Stimulated activated CD4-positive, alpha-beta T cell treated with anti-CD3 and anti-CD28 coated beads, Interleukin-15, amount 100 ng/mL, for 24 hours (primary cell): ENCODE measurements around the gene CTNND2.
"Not testable (repeated sequence)": the region's sequence is repeated elsewhere in the genome, so short reads cannot be mapped to it uniquely, and the experiment has no call there.

Experiments used
- DNase-seq: peaks from one replicate; pipeline ENCODE4 v3.0.0-alpha.2; 2020

The CTNND2 gene

DNA sequence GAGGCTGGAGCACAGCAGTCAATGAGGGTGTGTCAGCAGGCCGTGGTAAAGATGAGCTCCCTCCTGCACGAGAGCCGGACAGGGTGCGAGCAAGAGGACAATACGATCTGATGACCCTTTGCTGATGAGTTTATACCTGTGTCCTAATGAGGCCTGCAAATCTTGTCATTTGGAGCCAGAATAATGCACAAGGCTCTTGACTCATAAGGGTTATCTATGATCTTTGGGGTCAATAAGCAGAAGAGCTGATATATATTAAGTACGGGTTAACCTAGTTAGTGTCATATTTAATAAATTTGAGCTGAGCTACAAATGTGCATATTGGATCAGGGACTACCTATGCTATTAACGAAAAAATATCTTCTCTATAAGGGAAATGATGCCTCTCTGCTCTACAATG lies 46.9 kb downstream of the CTNND2 start:
- DNase-seq, result no peak

DNA sequence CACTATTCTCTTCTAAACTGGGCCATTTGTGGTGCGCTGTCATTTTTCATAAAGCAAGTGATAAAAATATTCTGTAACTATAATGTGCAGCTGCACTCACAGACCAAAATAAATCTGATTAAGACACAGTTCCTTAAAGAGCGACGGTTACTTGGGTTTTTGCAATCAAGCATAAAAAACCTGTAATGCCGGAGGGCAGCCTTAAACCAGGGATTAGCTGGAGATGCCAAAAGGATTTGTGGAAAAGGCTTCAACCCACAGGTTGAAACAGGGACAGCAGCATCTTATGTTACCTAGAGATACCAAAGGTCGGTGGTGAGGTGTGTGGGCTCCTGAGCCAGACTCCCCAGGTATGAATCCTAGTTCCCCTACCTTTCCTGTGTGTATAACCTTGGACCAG lies 49.3 kb downstream of the CTNND2 start:
- DNase-seq, result no peak

DNA sequence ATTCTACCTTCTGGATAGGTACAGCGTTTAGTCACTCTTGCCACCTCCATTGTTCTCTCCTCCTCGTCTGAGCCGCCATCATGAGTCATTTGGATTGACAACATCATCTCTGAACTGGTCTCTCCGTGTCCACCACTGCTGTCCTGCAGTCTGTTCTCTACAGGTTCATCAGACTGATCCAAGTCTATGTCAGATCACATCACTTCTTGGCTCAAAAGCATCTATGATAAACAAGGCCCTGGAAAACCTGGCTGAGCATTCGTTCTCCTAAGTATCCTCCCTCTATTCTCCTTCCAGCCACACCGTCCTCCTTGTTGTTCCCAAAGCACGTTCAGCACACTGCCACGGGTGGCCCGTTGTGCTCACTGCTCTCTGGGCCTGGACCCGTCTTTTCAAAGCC lies 50.5 kb downstream of the CTNND2 start:
- no peak for DNase-seq

DNA sequence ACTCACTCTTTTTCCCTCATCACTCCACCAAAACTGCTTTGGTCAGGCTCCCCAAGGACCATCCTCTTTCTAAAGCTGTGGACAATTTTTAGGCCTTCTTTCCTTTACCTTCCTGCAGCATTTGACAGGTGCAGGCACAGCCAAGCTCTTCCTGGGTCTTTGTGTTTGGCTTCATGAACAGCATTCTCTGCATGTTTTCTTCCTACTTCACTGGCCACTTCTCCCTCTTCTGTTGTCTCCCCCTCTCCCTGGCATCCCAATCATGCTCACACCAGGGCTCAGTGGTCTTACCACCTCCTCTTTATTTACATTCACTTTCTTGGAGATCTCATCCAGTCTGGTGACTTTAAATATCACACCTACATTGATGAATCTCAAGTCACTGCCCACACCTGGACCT lies 51.1 kb downstream of the CTNND2 start:
- DNase-seq, result no peak

- no peak for DNase-seq
Measured at GRCh38 chr5:11852717-11853087, 51.5 kb downstream of the CTNND2 start.

DNA sequence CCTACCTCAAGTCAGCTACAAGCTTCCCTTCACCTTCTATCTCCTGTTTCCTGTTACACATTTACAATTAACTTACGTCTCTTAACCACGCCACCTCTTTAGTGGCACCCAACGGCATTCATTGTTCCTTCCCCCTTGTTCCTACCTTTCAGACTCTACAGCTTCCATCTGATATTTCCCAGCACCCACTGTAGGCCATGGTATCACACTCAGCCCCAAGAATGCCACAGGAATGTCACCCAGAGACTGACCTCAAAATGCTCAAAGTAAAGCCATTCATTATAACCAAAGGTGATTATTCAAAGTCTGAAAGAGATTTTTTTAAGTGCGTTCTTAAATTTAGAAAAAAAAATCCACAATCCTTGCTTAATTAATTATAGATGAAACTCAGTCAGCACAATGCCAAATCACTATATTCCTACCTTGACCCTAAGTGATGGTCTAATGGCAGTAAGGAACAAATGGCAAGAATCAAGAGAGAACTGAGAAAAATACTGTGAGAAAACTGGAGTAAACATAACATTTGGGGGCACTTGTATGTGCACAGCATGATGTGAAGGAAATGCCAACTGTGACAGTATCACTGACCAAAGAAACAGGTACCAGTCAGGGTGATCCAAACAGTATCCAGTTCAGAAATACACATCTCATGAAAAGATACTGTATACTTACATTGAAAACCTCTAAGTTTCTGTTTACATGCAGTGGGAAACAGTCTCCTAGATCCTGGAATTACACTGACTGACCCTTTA lies 52.1 kb downstream of the CTNND2 start:
- no peak for DNase-seq

DNA sequence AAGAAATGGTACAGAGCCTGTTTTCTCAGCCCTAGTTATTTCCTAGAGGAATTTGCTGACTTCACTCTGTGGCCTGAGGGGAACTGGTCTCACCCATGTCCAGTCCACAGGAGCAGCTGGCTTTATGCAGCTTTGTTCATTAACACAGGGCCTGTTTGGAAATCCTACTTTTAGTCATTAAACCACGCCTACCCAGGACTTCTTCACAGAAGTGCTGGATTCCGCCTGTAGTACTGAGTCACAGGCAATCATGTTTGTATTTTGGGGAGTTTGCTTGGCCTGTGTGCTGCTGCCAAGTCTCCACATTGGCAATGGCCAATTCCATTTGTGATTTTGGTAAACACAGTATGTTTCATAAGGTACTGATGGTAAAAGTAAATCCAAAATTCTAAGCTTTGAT lies 52.8 kb downstream of the CTNND2 start:
- no peak for DNase-seq

GRCh38 chr5:11828566-11828965 lies 75.7 kb downstream of the CTNND2 start:
- DNase-seq, result not testable (repeated sequence)

- no peak for DNase-seq
Measured at GRCh38 chr5:11822598-11822997, 81.6 kb downstream of the CTNND2 start.

DNA sequence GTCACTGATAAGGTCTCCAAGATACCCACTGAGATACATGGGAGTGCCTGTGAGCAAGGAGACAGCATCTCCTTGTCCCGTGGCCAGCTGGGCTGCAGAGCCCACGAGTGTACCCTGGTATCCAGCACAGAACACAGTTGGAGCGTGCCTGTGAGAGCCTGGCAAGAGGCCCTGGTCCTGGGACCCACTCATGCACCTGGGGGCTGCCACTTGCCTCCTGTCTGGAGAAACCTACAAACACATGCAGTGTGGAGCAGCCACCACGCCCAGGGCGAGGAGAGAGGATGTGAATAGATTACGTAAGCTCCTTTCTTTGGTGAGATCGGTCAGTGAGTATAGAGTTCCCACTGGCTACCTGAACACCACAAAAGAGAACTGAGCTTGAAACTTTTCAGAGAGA lies 88.3 kb downstream of the CTNND2 start:
- DNase-seq, result no peak

DNA sequence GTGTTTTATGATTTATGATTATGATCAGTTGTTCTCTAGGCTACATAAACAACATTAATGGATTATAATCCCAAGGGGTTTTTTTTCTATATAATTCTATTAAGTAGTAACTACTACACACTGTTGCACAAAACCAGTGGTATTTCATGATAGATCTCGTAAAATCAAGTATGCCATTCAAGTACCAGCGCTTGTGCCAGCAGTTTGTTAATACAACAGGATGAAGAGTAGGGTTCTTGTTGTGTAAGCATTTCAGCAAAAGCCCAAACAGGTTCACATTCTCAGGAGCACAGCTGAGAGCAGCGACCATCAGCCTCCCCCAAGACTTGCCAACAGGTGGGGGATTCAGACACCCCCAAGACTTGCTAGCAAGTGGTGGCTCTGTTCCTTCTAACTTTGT lies 88.8 kb downstream of the CTNND2 start:
- DNase-seq, result no peak

GRCh38 chr5:11814373-11814772 lies 89.9 kb downstream of the CTNND2 start:
- DNase-seq, result no peak

DNA sequence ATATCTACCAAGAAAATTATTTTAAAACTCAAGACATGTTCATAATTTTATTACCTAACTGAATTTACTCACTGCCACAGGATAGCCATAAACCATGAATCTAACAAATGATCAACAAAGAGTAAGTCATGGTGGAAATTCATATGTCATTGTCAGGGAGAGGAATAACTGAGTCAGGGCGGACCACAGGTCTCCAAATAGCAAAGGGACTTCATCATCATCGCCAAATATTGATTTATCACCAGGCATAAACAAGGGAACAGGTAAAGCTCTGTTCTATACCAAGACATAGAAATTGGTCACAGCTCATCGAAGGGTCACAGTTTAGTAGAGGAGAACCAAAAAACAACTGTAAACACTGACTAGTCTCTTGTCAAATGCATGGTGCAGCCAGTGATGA lies 94.8 kb downstream of the CTNND2 start:
- no peak for DNase-seq

GRCh38 chr5:11803436-11803835 lies 100.8 kb downstream of the CTNND2 start:
- no peak for DNase-seq

DNA sequence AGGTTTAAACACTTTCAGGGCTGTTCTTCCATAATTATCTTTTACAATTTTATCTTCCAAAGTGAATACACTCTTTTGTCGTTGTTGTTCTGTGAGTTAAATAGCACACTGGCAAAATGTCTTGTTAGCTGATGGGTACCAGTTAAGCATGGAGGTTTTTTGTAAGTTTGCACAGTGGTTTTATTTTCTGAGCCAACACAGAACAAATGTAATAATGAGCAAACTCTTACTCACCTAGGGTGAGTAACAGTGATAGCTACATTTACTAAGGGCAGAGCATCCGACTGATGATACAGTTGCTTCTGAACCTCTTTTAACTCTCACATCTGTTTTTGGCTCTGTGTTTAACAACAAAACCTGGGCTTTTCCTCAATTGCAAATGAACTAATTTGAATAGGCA lies 103.2 kb downstream of the CTNND2 start:
- no peak for DNase-seq

DNA sequence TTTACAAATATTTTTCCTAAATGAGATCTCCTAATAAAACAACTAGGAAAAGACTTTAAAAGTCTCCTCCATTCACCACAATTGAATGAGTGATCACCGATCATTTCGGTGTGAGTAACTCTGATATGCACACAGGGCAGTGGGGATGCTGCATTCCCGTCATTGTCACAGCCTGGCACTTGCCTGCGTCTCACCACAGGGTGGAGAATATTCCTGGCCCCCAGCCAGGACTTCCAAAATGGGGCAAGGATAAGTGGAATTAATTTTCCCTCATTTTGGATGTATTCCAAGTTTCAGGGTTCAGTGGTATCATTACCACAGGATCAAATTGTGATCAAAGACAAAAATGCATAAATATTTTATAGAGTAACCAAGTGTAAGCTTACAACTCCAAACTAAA lies 107.1 kb downstream of the CTNND2 start:
- DNase-seq, result no peak

- no peak for DNase-seq
Measured at GRCh38 chr5:11793396-11793795, 110.8 kb downstream of the CTNND2 start.

- DNase-seq, result no peak
Measured at GRCh38 chr5:11792621-11793020, 111.6 kb downstream of the CTNND2 start.

DNA sequence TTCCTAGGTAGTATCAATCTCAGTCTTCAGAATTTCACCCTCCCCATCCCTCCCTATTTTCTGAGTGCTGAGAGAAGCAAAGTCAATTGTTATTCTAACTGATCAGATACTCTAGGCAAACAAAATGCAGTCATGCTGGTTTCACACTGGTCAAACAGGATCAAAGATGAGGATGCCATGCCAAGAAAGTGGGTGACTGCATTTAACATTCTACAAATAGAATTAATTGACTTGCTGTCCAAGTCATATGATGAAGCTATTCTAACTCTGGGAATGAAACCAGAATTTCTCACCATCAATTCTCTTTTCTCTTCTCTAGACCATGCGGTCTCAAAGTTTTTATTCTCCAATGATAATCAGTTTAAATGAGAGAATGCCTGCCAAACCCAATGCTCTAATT lies 112.5 kb downstream of the CTNND2 start:
- no peak for DNase-seq

- DNase-seq, result no peak
Measured at GRCh38 chr5:11790201-11790600, 114.0 kb downstream of the CTNND2 start.

DNA sequence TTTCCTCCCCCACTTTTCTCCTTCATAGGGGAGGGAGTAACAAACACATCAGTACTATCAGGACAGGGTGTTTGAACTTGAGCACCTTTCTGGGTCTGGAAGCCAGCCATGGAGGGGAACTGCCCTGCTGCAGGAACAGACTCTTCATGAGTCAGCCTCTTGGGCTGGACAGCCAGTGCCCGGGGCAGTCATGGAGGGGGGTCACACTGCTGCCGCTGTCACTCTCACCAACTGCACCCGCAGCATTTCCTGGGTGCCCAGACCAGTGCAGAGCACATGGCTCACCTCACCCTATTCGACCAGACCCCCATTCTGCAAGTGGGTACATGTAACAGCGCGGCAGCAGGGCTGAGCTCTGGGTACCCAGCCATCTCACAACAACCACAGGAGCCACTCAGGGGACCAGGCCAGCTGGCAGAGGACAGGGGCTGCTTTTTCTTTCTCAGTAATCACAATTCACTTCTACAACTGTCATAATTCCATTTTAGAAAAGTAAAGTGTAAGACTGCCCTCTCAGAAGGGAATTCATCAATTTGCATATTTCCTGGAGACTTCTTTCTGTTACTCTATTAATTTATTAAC lies 118.4 kb downstream of the CTNND2 start:
- DNase-seq, result no peak

DNA sequence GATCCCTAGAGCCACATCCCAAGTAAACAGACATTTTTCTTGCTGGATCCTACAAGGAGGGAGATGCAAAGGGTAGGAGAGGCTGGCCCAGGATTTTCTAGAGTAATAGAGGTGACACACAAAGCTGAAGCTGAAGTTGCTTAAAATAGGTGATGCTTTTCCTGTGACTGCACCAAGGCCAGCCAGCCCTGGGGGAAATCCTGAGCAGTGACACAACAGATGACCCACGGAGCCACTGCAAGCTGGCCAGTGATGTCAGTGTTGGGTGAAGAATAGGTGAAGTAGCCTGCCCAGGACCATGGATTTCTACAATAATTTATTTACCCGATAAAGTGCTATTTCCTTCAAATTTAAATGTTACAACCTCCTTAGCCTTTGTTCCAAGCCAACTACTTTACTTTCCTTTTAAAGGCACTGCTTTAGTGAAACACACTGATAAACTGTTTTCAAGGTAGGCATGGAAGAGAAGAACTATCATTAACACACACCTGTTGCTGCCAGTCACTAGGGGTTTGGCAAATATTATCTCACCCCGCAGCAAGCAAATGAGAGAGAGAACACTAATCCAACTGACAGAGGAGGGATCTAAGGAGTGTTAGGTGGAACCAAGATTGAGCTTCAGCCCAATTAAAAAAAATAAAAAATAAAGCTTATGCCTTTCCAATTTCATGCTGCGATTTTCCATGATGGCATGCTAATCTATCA lies 123.5 kb downstream of the CTNND2 start:
- no peak for DNase-seq

DNA sequence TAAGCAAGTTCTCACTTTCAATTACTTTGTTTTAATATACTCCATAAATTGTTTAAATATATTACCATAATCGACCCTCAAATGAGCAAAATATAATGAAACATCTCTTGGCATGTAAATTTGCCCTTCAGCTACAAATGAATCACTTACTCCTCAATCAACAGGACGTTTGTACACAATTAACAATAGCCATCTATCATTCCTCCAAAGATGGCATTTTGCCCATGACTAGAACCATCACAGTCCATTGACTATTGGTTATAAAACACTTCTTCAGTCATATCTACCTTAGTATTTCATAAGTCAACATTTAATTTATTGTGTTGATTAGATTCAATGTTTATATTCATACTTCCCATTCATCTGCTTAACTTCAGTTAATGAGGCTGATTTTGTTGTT lies 127.2 kb downstream of the CTNND2 start:
- DNase-seq, result no peak

GRCh38 chr5:11770310-11770709 lies 133.9 kb downstream of the CTNND2 start:
- DNase-seq, result no peak
